Ascending aorta (tissue), 2 donors: ENCODE measurements around the gene EMCN. TPM values are rescaled to one million over a fixed set of nuclear protein-coding genes. Genes with fewer than 3 reads are reported as not detected.
"Not testable (repeated sequence)": the region's sequence is repeated elsewhere in the genome, so short reads cannot be mapped to it uniquely, and the experiment has no call there.

Experiments used
- DNase-seq, 2 donors: peaks; one replicate each; pipeline ENCODE4 v3.0.0-alpha.2; 2019; ENCODE audit warnings: low spot score in 2 of 2
- H3K27ac ChIP-seq, 2 donors: fragments of 200-600 bp; sonication (generic); one replicate each; pipeline ENCODE4 v1.5.1; 2016 to 2017; ENCODE audit warnings: mild to moderate bottlenecking in 1 of 2
- H3K27me3 ChIP-seq: fragments of 200-600 bp; sonication (generic); one replicate; pipeline ENCODE4 v1.5.1; 2017
- H3K36me3 ChIP-seq, 2 donors: fragments of 200-600 bp; sonication (generic); one replicate each; pipeline ENCODE4 v1.5.1; 2016
- H3K4me1 ChIP-seq, 2 donors: fragments of 200-600 bp; sonication (generic); one replicate each; pipeline ENCODE4 v1.5.1; 2016 to 2017; ENCODE audit warnings: mild to moderate bottlenecking in 1 of 2
- H3K4me3 ChIP-seq, 2 donors: fragments of 200-600 bp; sonication (generic); one replicate each; pipeline ENCODE4 v1.5.1; 2016 to 2017; ENCODE audit warnings: mild to moderate bottlenecking in 1 of 2
- H3K9me3 ChIP-seq, 2 donors: fragments of 200-600 bp; sonication (generic); one replicate each; pipeline ENCODE4 v1.5.1; 2016
- intact Hi-C: fragments of 100-400 bp; cut with DNase I; formaldehyde crosslinking; loops from one replicate; pipeline ENCODE4 v1.15.1; 2023
- total RNA-seq: library from RNA; depleted of rRNA; stranded (reverse); fragments of >200 nt; gene quantifications from one replicate; pipeline ENCODE4 v1.1.0, GENCODE V29; 2016
- TF ChIP-seq, protein P1 (sequence below), 3 experiments: fragments of 200-600 bp in 2 of 3; fragments of 450-650 bp in 1 of 3; sonication (generic) in 2 of 3; IDR thresholded peaks; one replicate each; pipeline ENCODE4 v1.5.1; 2016 to 2019; ENCODE audit warnings: antibody characterized with exemption in 3 of 3, mild to moderate bottlenecking in 1 of 3, moderate library complexity in 1 of 3

The EMCN gene
- total RNA-seq, 1 donor from 2014 or later, result 24.6 TPM

GRCh38 chr4:100357542-100357941, 160.3 kb downstream of the EMCN start:
- no peaks in the 10 kb centered on the region for H3K27me3 ChIP-seq
- intact Hi-C loops, result no loop called here
- no peak overlapping the region for H3K4me3 ChIP-seq
- TF ChIP-seq, protein P1, sequence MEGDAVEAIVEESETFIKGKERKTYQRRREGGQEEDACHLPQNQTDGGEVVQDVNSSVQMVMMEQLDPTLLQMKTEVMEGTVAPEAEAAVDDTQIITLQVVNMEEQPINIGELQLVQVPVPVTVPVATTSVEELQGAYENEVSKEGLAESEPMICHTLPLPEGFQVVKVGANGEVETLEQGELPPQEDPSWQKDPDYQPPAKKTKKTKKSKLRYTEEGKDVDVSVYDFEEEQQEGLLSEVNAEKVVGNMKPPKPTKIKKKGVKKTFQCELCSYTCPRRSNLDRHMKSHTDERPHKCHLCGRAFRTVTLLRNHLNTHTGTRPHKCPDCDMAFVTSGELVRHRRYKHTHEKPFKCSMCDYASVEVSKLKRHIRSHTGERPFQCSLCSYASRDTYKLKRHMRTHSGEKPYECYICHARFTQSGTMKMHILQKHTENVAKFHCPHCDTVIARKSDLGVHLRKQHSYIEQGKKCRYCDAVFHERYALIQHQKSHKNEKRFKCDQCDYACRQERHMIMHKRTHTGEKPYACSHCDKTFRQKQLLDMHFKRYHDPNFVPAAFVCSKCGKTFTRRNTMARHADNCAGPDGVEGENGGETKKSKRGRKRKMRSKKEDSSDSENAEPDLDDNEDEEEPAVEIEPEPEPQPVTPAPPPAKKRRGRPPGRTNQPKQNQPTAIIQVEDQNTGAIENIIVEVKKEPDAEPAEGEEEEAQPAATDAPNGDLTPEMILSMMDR (IDR thresholded peaks at IDR 0.05), result no peak
- DNase-seq, result no peak
- no peaks in the 10 kb centered on the region for H3K36me3 ChIP-seq
- peaks cover 0 to 7% of the 10 kb centered on the region in 2 donors for H3K4me1 ChIP-seq
- H3K27ac ChIP-seq, result no peak overlapping the region
- no peaks in the 10 kb centered on the region for H3K9me3 ChIP-seq

DNA sequence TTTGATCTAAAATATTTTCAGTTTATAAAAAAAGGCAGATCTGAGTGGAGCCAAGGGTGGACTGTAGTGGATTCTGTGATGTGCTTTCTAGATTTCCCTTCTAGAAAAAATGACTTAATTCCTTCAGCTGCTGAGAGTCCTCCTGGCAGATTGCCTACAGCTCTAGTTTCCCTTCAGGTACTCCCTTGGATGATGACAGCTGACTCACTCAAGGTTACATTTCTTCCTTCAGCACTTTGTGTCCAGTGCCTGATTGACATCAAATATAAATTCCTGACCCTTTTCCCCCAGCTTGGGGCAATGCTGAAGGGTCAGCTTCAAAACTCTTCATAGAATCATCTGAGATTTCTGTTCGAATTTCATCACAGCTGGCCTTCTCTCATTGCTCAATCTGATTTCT, 161.7 kb downstream of the EMCN start:
- Histone ChIP-seq H3K4me3 (no peak overlapping the region), H3K4me1 (peaks cover 0 to 7% of the 10 kb centered on the region in 2 donors), H3K27me3 (no peaks in the 10 kb centered on the region), H3K36me3 (no peaks in the 10 kb centered on the region), H3K27ac (no peak overlapping the region), H3K9me3 (no peaks in the 10 kb centered on the region)
- intact Hi-C loops, result no loop called here
- TF ChIP-seq, protein P1 (IDR thresholded peaks at IDR 0.05), result no peak
- no peak for DNase-seq

DNA sequence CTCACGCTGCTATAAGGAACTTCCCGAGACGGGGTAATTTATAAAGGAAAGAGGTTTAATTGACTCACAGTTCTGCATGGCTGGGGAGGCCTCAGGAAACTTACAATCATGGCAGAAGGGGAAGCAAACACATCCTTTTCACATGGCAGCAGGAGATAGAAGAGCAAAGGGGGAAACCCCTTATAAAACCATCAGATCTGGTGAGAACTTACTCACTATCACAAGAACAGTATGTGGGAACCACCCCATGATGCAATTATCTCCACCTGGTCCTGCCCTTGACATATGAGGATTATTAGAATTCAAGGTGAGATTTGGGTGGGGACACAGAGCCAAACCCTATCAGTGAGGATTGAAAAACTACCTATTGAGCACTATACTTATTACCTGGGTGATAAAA, 165.5 kb downstream of the EMCN start:
- H3K36me3 ChIP-seq, H3K9me3 ChIP-seq, H3K27me3 ChIP-seq, DNase-seq, H3K4me3 ChIP-seq, H3K4me1 ChIP-seq, intact Hi-C loops, H3K27ac ChIP-seq: not testable (repeated sequence)

GRCh38 chr4:100348473-100348872, 169.3 kb downstream of the EMCN start:
- TF ChIP-seq, protein P1 (IDR thresholded peaks at IDR 0.05), result no peak
- no peak overlapping the region for H3K4me3 ChIP-seq
- no peaks in the 10 kb centered on the region for H3K27me3 ChIP-seq
- H3K36me3 ChIP-seq, result no peaks in the 10 kb centered on the region
- intact Hi-C loops, result no loop called here
- no peak for DNase-seq
- H3K27ac ChIP-seq, result no peak overlapping the region
- no peaks in the 10 kb centered on the region for H3K9me3 ChIP-seq
- H3K4me1 ChIP-seq, result no peaks in the 10 kb centered on the region

DNA sequence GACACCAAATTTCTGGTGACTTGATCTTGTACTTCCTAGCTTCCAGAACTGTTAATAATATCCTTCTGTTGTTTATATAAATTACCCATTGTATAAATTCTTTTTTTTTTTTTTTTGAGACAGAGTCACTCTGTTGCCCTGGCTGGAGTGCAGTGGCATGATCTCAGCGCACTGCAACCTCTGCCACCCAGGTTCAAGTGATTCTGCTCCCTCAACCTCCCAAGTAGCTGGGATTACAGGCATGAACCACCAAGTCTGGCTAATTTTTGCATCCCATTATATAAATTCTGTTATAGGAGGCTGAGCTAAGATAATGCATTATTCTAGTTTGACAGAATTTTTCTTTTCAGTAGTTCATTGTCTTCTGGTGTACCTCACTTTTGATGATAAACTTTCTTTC, 170.6 kb downstream of the EMCN start:
- Histone ChIP-seq H3K4me1 (no peaks in the 10 kb centered on the region), H3K27ac (no peak overlapping the region), H3K4me3 (no peak overlapping the region), H3K27me3 (no peaks in the 10 kb centered on the region), H3K9me3 (no peaks in the 10 kb centered on the region), H3K36me3 (no peaks in the 10 kb centered on the region)
- TF ChIP-seq, protein P1 (IDR thresholded peaks at IDR 0.05), result no peak
- no peak for DNase-seq
- intact Hi-C loops, result no loop called here

DNA sequence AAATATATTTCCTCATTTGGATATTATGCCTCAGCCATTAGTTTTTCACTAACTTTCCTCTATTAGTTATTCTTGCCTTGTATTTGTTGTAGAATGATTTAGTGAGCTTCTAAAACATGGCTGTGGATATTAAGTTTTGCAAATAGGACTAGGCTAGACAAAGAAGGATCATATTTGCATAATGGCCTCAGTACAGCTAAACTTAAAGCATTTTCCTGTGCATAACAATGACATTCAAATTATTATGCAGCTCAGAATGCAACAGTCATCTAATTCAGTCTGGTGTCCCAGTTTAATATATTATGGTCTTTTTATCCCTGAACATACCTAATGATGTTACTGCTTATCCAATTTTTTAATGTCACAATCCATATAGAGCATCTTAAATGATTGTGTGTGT, 172.2 kb downstream of the EMCN start:
- Histone ChIP-seq H3K36me3 (no peaks in the 10 kb centered on the region), H3K27ac (no peak overlapping the region), H3K27me3 (no peaks in the 10 kb centered on the region), H3K4me1 (no peaks in the 10 kb centered on the region), H3K4me3 (no peak overlapping the region), H3K9me3 (no peaks in the 10 kb centered on the region)
- DNase-seq, result no peak
- intact Hi-C loops, result no loop called here
- TF ChIP-seq, protein P1 (IDR thresholded peaks at IDR 0.05), result no peak
